ENCODE data around the gene BCAS3.

BCAS3 gene

GRCh38 chr17:60817192-60817591, 139.5 kb downstream of the BCAS3 start:
- TF ChIP-seq ELF4 (IDR thresholded peaks at IDR 0.05), result no peak
- no peak for TF ChIP-seq TARDBP (IDR thresholded peaks at IDR 0.05)
- no peak for TF ChIP-seq BHLHE40 (IDR thresholded peaks at IDR 0.05; ENCODE audit: borderline replicate concordance)
- TF ChIP-seq HDGF (IDR thresholded peaks at IDR 0.05; ENCODE audit: borderline replicate concordance), result no peak
- TF ChIP-seq FOXA1 (IDR thresholded peaks at IDR 0.05), result no peak
- TF ChIP-seq, protein P1, sequence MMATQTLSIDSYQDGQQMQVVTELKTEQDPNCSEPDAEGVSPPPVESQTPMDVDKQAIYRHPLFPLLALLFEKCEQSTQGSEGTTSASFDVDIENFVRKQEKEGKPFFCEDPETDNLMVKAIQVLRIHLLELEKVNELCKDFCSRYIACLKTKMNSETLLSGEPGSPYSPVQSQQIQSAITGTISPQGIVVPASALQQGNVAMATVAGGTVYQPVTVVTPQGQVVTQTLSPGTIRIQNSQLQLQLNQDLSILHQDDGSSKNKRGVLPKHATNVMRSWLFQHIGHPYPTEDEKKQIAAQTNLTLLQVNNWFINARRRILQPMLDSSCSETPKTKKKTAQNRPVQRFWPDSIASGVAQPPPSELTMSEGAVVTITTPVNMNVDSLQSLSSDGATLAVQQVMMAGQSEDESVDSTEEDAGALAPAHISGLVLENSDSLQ (IDR thresholded peaks at IDR 0.05), result no peak
- no peak for TF ChIP-seq CTBP1 (IDR thresholded peaks at IDR 0.05; ENCODE audit: borderline replicate concordance)
- no peak for TF ChIP-seq SUZ12 (IDR thresholded peaks at IDR 0.05)
- no peak for TF ChIP-seq FOXK2 (IDR thresholded peaks at IDR 0.05)
- no peak for TF ChIP-seq L3MBTL2 (conservative IDR thresholded peaks at IDR 0.05)
- no peak for TF ChIP-seq SP1 (IDR thresholded peaks at IDR 0.05)
- no peak for TF ChIP-seq ARNT (IDR thresholded peaks at IDR 0.05)
- TF ChIP-seq FOXM1 (IDR thresholded peaks at IDR 0.05; ENCODE audit: borderline replicate concordance), result no peak
- no peak for TF ChIP-seq LEF1 (IDR thresholded peaks at IDR 0.05; ENCODE audit: borderline replicate concordance)
- CTCF ChIA-PET, result no interaction called here
- POLR2A ChIA-PET, result no interaction called here
- no peak for DNase-seq (ENCODE audit: extremely low spot score)

GRCh38 chr17:60819447-60820130, 141.9 kb downstream of the BCAS3 start:
- ChIA-PET CTCF (no interaction called here), POLR2A (no interaction called here)
- TF ChIP-seq HDGF (IDR thresholded peaks at IDR 0.05; ENCODE audit: borderline replicate concordance) (no peak), LEF1 (IDR thresholded peaks at IDR 0.05; ENCODE audit: borderline replicate concordance) (no peak), SP1 (IDR thresholded peaks at IDR 0.05) (no peak), ELF4 (IDR thresholded peaks at IDR 0.05) (no peak), SUZ12 (IDR thresholded peaks at IDR 0.05) (no peak), FOXM1 (IDR thresholded peaks at IDR 0.05; ENCODE audit: borderline replicate concordance) (no peak)

GRCh38 chr17:60823515-60823914, 145.9 kb downstream of the BCAS3 start:
- ChIA-PET POLR2A (no interaction called here), CTCF (no interaction called here)
- DNase-seq (ENCODE audit: extremely low spot score), result no peak
- no peak for TF ChIP-seq FOXK2 (IDR thresholded peaks at IDR 0.05)
- TF ChIP-seq CTBP1 (IDR thresholded peaks at IDR 0.05; ENCODE audit: borderline replicate concordance), result no peak
- no peak for TF ChIP-seq SUZ12 (IDR thresholded peaks at IDR 0.05)
- TF ChIP-seq, protein P1 (IDR thresholded peaks at IDR 0.05), result no peak
- no peak for TF ChIP-seq ARNT (IDR thresholded peaks at IDR 0.05)
- TF ChIP-seq LEF1 (IDR thresholded peaks at IDR 0.05; ENCODE audit: borderline replicate concordance), result no peak
- no peak for TF ChIP-seq FOXA1 (IDR thresholded peaks at IDR 0.05)
- TF ChIP-seq BHLHE40 (IDR thresholded peaks at IDR 0.05; ENCODE audit: borderline replicate concordance), result no peak
- no peak for TF ChIP-seq SP1 (IDR thresholded peaks at IDR 0.05)
- no peak for TF ChIP-seq TARDBP (IDR thresholded peaks at IDR 0.05)
- TF ChIP-seq NFRKB (IDR thresholded peaks at IDR 0.05), result no peak
- TF ChIP-seq L3MBTL2 (conservative IDR thresholded peaks at IDR 0.05), result no peak
- TF ChIP-seq FOXM1 (IDR thresholded peaks at IDR 0.05; ENCODE audit: borderline replicate concordance), result no peak
- no peak for TF ChIP-seq ZNF384 (IDR thresholded peaks at IDR 0.05)

More at GRCh38 chr17:60819447-60820130, 141.9 kb downstream of the BCAS3 start:
- no peak for DNase-seq (ENCODE audit: extremely low spot score)

GRCh38 chr17:60825351-60825750, 147.7 kb downstream of the BCAS3 start:
- no peak for DNase-seq (ENCODE audit: extremely low spot score)
- CTCF ChIA-PET, result no interaction called here
- POLR2A ChIA-PET, result no interaction called here
- TF ChIP-seq FOXA1 (IDR thresholded peaks at IDR 0.05), result no peak

DNA sequence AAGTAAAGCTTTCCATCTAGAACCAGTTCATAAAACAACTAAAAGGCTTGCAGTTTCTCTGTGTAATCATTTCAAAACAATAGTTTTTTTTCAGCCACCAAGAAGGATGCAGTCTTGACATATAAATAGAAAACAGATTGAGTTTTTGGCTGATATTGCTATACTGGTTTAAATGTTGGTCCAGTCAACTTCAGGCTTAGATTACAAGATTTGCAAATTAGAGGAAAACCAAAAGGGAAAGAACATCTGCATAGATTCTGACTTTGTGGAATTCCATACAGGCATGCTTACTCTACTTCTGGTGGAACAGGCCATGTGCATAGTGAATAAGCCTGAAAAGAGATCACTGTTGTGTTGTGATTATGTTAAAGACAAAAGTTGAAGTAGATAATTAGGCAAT, 150.3 kb downstream of the BCAS3 start:
- CTCF ChIA-PET, result no interaction called here
- POLR2A ChIA-PET, result no interaction called here

DNA sequence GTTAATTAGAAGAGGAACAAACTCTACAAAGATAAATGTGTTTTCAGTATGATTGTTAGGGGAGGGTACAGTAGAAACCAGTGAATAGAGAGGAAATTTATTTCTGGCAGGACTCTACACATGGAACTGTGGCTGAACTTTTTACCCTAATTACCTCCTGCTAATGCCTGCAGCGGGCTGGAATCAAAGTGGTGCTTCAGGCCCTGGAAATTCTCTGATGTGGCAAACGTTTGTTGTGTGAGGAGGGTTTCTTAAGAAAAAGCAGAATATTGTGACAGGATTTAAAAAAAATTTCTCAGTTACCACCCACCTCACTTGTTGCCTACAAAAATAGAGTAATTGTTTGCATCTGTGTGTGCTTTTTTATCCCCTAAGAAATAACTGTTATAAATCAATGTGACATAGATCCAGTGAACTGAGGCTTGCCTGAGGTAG, 154.5 kb downstream of the BCAS3 start:
- CTCF ChIA-PET, result no interaction called here
- TF ChIP-seq, protein P1 (IDR thresholded peaks at IDR 0.05), result peak; percentile 74
- TF ChIP-seq FOXK2 (IDR thresholded peaks at IDR 0.05), result no peak
- DNase-seq (ENCODE audit: extremely low spot score), result peak; percentile 18
- POLR2A ChIA-PET, result no interaction called here

More for the DNA sequence above, 150.3 kb downstream of the BCAS3 start:
- TF ChIP-seq HDGF (IDR thresholded peaks at IDR 0.05; ENCODE audit: borderline replicate concordance) (no peak), FOXA1 (IDR thresholded peaks at IDR 0.05) (no peak), FOXM1 (IDR thresholded peaks at IDR 0.05; ENCODE audit: borderline replicate concordance) (no peak), CTBP1 (IDR thresholded peaks at IDR 0.05; ENCODE audit: borderline replicate concordance) (no peak), BHLHE40 (IDR thresholded peaks at IDR 0.05; ENCODE audit: borderline replicate concordance) (no peak), LEF1 (IDR thresholded peaks at IDR 0.05; ENCODE audit: borderline replicate concordance) (no peak), L3MBTL2 (conservative IDR thresholded peaks at IDR 0.05) (no peak), NFRKB (IDR thresholded peaks at IDR 0.05) (no peak), SUZ12 (IDR thresholded peaks at IDR 0.05) (no peak), ARNT (IDR thresholded peaks at IDR 0.05) (no peak), SP1 (IDR thresholded peaks at IDR 0.05) (no peak), FOXK2 (IDR thresholded peaks at IDR 0.05) (no peak), ZNF384 (IDR thresholded peaks at IDR 0.05) (no peak), ELF4 (IDR thresholded peaks at IDR 0.05) (no peak), TARDBP (IDR thresholded peaks at IDR 0.05) (no peak)
- TF ChIP-seq, protein P1 (IDR thresholded peaks at IDR 0.05), result no peak
- DNase-seq (ENCODE audit: extremely low spot score), result no peak
